Measurements from ENCODE around the gene OTP.
A peak's percentile ranks its signal among the peaks of the same experiment; 100 is the strongest.

DNA sequence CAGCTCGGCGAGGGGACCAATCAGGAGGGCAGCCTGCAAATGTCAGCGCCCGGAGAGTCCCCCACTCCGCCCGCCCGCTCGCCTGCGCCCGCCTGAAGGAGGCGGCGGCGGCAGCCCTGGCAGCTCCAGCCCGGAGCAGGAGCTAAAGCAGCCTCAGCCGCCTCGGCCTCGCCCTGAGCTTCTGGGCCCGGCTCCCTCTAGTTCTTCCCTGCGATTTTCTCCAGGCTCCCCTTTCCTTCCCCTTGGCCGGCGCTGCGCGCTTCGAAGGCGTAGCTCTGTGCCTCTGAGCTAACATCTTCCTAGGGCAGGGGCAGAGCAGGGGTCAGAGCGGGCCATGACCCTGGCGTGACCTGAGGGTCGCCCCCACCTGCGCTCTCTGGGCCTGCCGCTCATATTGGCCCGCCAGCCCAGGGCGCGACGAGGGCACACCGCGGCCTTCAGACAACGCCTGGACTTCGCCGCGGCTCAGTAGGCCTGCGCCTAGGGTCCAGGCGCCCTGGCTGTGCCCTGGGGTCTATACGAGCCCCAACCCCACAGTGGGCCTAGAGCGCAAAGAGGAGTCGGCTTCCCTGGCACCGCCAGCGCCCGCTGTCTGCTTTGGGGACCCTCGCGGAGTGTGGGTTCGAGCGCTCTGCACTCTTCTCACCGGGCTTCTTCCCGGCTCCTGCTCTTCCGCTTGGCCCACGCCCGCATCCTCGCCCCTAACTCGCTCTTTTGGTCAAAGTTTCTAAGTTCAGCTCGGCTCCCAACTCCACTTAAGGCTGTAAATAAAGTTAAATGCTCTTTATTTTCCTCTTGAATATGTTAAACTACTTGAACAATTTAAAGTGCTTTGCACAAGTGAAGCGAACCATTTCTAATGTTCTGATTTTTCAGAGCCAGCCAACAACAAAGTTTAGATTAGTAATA, 504 bp upstream of the OTP start:
- TF ChIP-seq CTCF (IDR thresholded peaks at IDR 0.05), result peak; percentile 2
- TF ChIP-seq EZH2 (IDR thresholded peaks at IDR 0.05), result peak; percentile 30
- no peak for TF ChIP-seq EZH2phosphoT487 (IDR thresholded peaks at IDR 0.05)

Measured in neural progenitor cell (in vitro differentiated cells).